Keratinocyte (primary cell): ENCODE results near the gene RAB1B. TPM values are rescaled to one million over a fixed set of nuclear protein-coding genes. Genes with fewer than 3 reads are reported as not detected.
A peak's percentile ranks its signal among the peaks of the same experiment; 100 is the strongest.

Experiments
- DNase-seq: peaks from one replicate; pipeline ENCODE4 v3.0.0-alpha.2; 2011; ENCODE audit warnings: low read depth, missing footprints, low spot score
- FAIRE-seq: peaks from 2 replicates; lab custom pipeline; 2011; peaks lifted over from hg19 to GRCh38; lab: Jason Lieb, UNC
- H2AFZ ChIP-seq: 2 replicates; pipeline ENCODE4 v1.6.0; 2012; ENCODE audit warnings: low read length, control low read depth, inconsistent platforms; ENCODE audit not compliant: control insufficient read depth
- H3K27ac ChIP-seq: 2 replicates; pipeline ENCODE4 v1.5.1; 2011; ENCODE audit warnings: low read length; ENCODE audit not compliant: control insufficient read depth, insufficient read depth
- H3K27me3 ChIP-seq: 3 replicates; pipeline ENCODE4 v1.6.0; 2011; ENCODE audit warnings: low read length; ENCODE audit not compliant: control insufficient read depth, insufficient read depth; ENCODE audit errors: extremely low read depth
- H3K36me3 ChIP-seq, 2 experiments: 2 replicates in 1 of 2; 3 replicates in 1 of 2; pipeline ENCODE4 v1.5.1; 2011; ENCODE audit warnings: low read length in 2 of 2, mild to moderate bottlenecking in 1 of 2; ENCODE audit not compliant: control insufficient read depth in 2 of 2, insufficient read depth in 2 of 2; ENCODE audit errors: extremely low read depth in 1 of 2
- H3K4me1 ChIP-seq: 3 replicates; pipeline ENCODE4 v1.5.1; 2011; ENCODE audit warnings: low read length; ENCODE audit not compliant: control insufficient read depth, insufficient read depth; ENCODE audit errors: extremely low read depth
- H3K4me2 ChIP-seq: 3 replicates; pipeline ENCODE4 v1.6.0; 2011; ENCODE audit warnings: low read depth, low read length; ENCODE audit not compliant: control insufficient read depth, insufficient read depth; ENCODE audit errors: extremely low read depth
- H3K4me3 ChIP-seq, 3 experiments: fragments of 200-600 bp in 1 of 3; sonication (generic) in 1 of 3; 2 replicates in 2 of 3; 3 replicates in 1 of 3; pipeline ENCODE4 v1.5.1; 2011 to 2016; ENCODE audit warnings: low read length in 3 of 3, mild to moderate bottlenecking in 3 of 3, control low read depth in 2 of 3, inconsistent platforms in 1 of 3, low read depth in 1 of 3, mixed read lengths in 1 of 3, mixed run types in 1 of 3, moderate library complexity in 1 of 3; ENCODE audit not compliant: control insufficient read depth in 2 of 3, insufficient read depth in 2 of 3; ENCODE audit errors: extremely low read depth in 1 of 3
- H3K79me2 ChIP-seq: 2 replicates; pipeline ENCODE4 v1.6.0; 2012; ENCODE audit warnings: low read length; ENCODE audit not compliant: control insufficient read depth, insufficient read depth
- H3K9ac ChIP-seq: 3 replicates; pipeline ENCODE4 v1.6.0; 2011; ENCODE audit warnings: low read length; ENCODE audit not compliant: control insufficient read depth, insufficient read depth; ENCODE audit errors: extremely low read depth
- H3K9me1 ChIP-seq: 3 replicates; pipeline ENCODE4 v1.6.0; 2011; ENCODE audit warnings: low read length; ENCODE audit not compliant: control insufficient read depth, insufficient read depth; ENCODE audit errors: extremely low read depth
- H3K9me3 ChIP-seq: 2 replicates; pipeline ENCODE4 v1.5.1; 2012; ENCODE audit warnings: low read depth, low read length; ENCODE audit not compliant: control insufficient read depth
- H4K20me1 ChIP-seq: 3 replicates; pipeline ENCODE4 v1.6.0; 2011; ENCODE audit warnings: low read length; ENCODE audit not compliant: control insufficient read depth, insufficient read depth; ENCODE audit errors: extremely low read depth
- EZH2 ChIP-seq: IDR thresholded peaks from one replicate; pipeline ENCODE4 v1.6.1; 2012; ENCODE audit warnings: inconsistent platforms, mild to moderate bottlenecking, low read length, moderate library complexity
- dilution Hi-C: fragments of 300-500 bp; cut with MboI; formaldehyde crosslinking; loops from one replicate; pipeline ENCODE4 v1.7.0; 2020; ENCODE audit warnings: low sequenced_read_pairs; ENCODE audit not compliant: extremely low pct_ligation_motif_present
- polyA plus RNA-seq, 5 experiments: library from polyadenylated mRNA; depleted of rRNA in 3 of 5; stranded (reverse) in 3 of 5; stranded (forward) in 1 of 5; unstranded in 1 of 5; fragments of >200 nt; gene quantifications; 1 replicate in 1 of 5; 2 replicates in 3 of 5; 3 replicates in 1 of 5; pipeline versions ENCODE4 v1.2.1 to v1.2.3, GENCODE V29; 2011 to 2012; ENCODE audit warnings: missing spikeins in 2 of 5, low read depth in 1 of 5, low replicate concordance in 1 of 5
- TF ChIP-seq, protein P1 (sequence below), 3 experiments: IDR thresholded peaks in 1 of 3; conservative IDR thresholded peaks in 1 of 3; optimal IDR thresholded peaks in 1 of 3; 2 replicates in 2 of 3; 3 replicates in 1 of 3; pipeline versions ENCODE3 to v1.5.1; 2011; ENCODE audit warnings: low read length in 3 of 3, mild to moderate bottlenecking in 3 of 3, moderate library complexity in 2 of 3, control low read depth in 1 of 3, inconsistent platforms in 1 of 3; ENCODE audit not compliant: insufficient read depth in 2 of 3; ENCODE audit errors: extremely low read depth in 1 of 3

Gene RAB1B
- polyA plus RNA-seq, 1 donor (not counting 4 experiments of a cell fraction or from before 2014, with no cell fraction given), result 133 TPM

DNA sequence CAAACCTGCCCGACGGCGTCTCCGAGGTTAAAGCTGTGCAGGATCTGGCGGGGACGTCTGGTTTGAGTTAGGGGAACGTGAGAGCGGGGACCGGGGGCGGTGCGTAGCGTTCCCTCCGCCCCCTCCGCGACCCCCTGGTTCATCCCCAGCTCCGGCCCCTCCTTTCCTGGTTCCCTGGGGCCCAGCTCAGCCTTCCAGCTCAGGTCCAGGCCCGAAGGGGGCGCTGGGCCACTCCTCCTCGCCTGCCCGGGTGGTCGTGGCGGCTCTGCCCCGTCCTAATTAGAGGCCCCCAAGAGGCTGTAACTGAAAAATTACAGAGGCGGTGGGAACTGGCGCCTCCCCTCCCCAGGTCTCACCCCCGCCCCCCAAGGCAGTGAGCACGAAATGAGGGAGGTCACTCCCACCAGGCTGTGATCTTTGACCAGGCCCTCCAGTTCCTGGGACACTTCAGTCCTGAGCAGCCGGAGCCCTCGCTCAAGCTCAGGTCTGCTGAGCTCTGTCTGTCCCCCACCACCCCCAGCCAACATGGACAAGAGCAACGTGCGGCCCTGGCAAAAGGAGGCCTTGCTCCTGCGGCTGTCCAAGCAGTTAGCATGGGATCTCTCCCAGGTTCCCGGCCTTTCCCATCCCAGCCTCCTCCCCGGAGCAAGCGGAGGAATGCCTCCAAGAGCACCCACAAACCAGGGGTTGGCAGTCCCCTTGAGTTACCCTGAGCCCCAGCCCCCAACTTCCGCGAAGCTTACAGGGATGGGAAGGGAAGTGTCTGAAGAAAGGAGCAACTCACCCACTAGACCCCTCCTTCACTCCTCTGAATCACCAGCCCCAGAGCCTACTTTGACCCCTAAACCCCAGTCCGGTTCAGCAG lies 45.1 kb downstream of the RAB1B start:
- Histone ChIP-seq H2AFZ (peak overlapping the region; percentile 86), H3K36me3 (no peaks in the 10 kb centered on the region), H3K9me3 (no peaks in the 10 kb centered on the region), H3K9me1 (no peaks in the 10 kb centered on the region), H3K27me3 (peaks cover 16% of the 10 kb centered on the region), H3K79me2 (no peaks in the 10 kb centered on the region), H3K4me3 (peak overlapping the region in 1 of 3 experiments; percentile 46), H3K27ac (peak overlapping the region; percentile 31), H4K20me1 (no peaks in the 10 kb centered on the region), H3K9ac (peak overlapping the region; percentile 54), H3K4me1 (peaks cover 13% of the 10 kb centered on the region), H3K4me2 (peak overlapping the region; percentile 77)
- TF ChIP-seq EZH2, result no peak
- TF ChIP-seq, protein P1, sequence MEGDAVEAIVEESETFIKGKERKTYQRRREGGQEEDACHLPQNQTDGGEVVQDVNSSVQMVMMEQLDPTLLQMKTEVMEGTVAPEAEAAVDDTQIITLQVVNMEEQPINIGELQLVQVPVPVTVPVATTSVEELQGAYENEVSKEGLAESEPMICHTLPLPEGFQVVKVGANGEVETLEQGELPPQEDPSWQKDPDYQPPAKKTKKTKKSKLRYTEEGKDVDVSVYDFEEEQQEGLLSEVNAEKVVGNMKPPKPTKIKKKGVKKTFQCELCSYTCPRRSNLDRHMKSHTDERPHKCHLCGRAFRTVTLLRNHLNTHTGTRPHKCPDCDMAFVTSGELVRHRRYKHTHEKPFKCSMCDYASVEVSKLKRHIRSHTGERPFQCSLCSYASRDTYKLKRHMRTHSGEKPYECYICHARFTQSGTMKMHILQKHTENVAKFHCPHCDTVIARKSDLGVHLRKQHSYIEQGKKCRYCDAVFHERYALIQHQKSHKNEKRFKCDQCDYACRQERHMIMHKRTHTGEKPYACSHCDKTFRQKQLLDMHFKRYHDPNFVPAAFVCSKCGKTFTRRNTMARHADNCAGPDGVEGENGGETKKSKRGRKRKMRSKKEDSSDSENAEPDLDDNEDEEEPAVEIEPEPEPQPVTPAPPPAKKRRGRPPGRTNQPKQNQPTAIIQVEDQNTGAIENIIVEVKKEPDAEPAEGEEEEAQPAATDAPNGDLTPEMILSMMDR (optimal IDR thresholded peaks at IDR 0.05 in 1 of 3, IDR thresholded peaks at IDR 0.05 in 1 of 3, conservative IDR thresholded peaks at IDR 0.05 in 1 of 3; ENCODE audit: extremely low read depth in 1 of 3, insufficient read depth in 2 of 3, low read length in 3 of 3), result no peak
- DNase-seq (no peak), FAIRE-seq (no peak)
- dilution Hi-C loops, result no loop called here

DNA sequence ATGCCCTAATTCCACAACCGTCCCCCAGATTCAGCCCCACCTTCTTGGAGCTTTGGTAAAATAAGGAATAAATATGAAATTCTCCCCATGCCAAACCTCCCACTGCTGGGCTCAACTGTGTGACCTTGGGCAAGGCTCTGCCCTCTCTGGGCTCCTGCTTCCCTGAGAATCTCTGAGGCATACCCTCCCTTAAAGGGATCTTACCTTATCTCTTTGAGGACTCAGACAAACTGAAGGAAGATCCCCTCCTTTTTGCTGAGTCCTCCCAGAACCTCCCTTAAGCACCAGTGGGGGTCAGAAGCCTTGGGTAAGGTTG lies 45.7 kb downstream of the RAB1B start:
- Histone ChIP-seq H3K9ac (no peak overlapping the region), H3K4me3 (no peak overlapping the region), H3K9me3 (no peaks in the 10 kb centered on the region), H2AFZ (no peak overlapping the region), H3K27me3 (peaks cover 16% of the 10 kb centered on the region), H4K20me1 (no peaks in the 10 kb centered on the region), H3K36me3 (no peaks in the 10 kb centered on the region), H3K4me2 (no peak overlapping the region), H3K79me2 (no peaks in the 10 kb centered on the region), H3K27ac (no peak overlapping the region), H3K9me1 (no peaks in the 10 kb centered on the region), H3K4me1 (peaks cover 16% of the 10 kb centered on the region)
- dilution Hi-C loops, result no loop called here
- TF ChIP-seq, protein P1 (optimal IDR thresholded peaks at IDR 0.05 in 1 of 3, IDR thresholded peaks at IDR 0.05 in 1 of 3, conservative IDR thresholded peaks at IDR 0.05 in 1 of 3; ENCODE audit: extremely low read depth in 1 of 3, insufficient read depth in 2 of 3, low read length in 3 of 3), result no peak
- TF ChIP-seq EZH2, result no peak
- DNase-seq, result no peak
- FAIRE-seq, result no peak
